SIG-M5 (cell line): ENCODE measurements around the gene TCTA.

ENCODE experiments used
- DNase-seq: peaks from one replicate; lab custom pipeline; 2025; lab: John Stamatoyannopoulos, UW

TCTA gene

GRCh38 chr3:49460956-49461355, 48.7 kb downstream of the TCTA start:
- DNase-seq, result no peak

- DNase-seq, result no peak
Observed at GRCh38 chr3:49461443-49462171, 49.4 kb downstream of the TCTA start.

- DNase-seq, result no peak
Observed at GRCh38 chr3:49462222-49462621, 50.0 kb downstream of the TCTA start.

- DNase-seq, result no peak
Observed at GRCh38 chr3:49465270-49466034, 53.2 kb downstream of the TCTA start.
